NCI-H2081 treated with DMSO at 0.1 percent for 48 hours (cell line): ENCODE measurements around the gene NT5DC1.

ENCODE experiments used
- DNase-seq: peaks from one replicate; lab custom pipeline; 2025; lab: John Stamatoyannopoulos, UW

The NT5DC1 gene

DNA sequence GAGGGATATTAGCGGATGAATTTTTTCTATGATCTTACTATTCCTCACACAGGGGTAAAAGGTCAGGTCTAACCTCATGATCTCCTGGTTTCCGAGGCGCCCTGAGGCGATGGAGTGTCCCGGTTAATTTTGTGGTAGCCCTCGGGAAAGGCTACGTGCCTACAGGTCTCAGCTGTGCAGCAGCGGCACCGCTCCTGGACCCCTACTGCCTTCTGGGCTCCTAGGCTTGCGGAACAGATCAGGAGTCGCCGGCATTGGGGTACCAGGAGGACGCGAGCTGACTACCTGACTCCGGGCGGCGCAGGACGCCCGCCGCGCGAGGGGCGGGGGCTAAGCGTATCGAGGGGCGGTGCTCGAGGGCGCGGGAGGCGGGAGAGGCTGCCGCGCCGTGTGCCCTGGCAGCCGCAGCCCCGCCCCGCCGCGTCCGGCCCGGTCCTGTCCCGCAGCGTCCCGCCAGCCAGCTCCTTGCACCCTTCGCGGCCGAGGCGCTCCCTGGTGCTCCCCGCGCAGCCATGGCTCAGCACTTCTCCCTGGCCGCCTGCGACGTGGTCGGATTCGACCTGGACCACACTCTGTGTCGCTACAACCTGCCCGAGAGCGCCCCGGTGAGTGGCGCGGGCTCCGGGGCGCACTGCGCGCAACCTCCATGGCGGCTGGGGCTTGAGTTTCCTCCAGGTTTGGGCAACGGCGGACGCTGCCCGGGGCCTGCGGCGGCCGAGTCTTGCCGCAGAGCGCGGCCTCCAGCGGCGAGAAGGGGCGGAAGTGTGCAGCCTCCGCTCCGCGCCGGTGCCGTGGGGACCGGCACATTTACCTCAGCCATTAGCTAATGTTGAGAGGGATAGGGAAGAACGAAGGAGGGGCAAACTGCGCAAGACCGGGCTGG is at the start of gene NT5DC1:
TSS of gene NT5DC1 (plus strand) at position 435 of the 883 bp plus-strand sequence. CDS start at position 513, 78 bp downstream.
- no peak for DNase-seq

DNA sequence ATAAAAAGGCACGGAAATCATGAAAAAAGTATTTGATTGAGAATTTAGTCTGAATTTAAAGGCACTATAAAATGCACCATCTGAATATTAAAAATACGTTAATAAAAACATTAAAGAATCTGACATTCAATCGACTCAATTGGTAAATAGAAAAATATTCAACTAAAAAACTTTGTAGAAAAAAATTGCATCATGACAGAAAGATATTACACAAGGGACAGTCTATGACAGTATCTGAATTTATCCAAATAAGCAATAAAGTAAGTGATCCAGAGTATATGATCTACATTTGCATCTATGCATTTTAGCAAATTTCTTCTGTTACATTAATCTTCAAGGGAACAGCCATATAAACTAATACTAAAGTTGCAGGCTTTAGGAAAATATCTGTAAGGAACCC is 49.4 kb upstream of the NT5DC1 start:
- DNase-seq: no peak

DNA sequence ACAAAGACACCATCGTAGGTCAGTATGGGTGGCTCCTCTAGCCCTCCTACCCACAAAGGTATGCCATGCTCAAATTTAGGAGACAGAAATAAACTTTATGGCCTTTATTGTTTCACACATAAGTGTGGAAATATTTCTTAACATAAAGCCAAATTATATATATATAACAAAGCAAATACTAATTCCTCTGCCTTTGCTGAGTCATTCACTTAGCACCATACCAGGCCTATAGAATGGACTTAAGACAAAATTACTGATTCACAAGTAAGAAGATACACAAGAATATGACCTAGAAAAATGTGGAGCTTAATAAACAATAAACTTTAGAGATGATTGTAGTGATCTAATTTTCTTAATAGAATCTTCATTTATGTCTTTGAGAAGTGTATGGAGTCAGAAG is 45.1 kb upstream of the NT5DC1 start:
- DNase-seq: no peak

DNA sequence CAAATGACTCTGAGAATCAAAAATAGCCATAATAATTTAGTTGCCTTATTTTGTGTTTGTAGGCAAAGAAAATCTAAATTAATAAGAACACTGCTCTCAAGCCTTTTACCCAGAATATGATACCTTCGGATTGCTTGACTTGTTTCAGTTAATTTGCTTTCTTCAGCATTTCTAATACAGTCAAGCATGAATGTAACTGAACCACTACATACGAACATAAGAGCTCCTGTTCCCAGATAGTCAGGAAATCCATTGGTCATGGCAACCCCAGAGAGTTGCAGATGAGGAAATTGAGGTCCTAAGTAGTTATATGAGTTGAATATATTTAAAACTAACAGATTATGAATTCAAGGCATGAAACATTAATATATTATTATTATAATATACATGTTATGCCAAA is 42.9 kb upstream of the NT5DC1 start:
- DNase-seq: peak; percentile 16

DNA sequence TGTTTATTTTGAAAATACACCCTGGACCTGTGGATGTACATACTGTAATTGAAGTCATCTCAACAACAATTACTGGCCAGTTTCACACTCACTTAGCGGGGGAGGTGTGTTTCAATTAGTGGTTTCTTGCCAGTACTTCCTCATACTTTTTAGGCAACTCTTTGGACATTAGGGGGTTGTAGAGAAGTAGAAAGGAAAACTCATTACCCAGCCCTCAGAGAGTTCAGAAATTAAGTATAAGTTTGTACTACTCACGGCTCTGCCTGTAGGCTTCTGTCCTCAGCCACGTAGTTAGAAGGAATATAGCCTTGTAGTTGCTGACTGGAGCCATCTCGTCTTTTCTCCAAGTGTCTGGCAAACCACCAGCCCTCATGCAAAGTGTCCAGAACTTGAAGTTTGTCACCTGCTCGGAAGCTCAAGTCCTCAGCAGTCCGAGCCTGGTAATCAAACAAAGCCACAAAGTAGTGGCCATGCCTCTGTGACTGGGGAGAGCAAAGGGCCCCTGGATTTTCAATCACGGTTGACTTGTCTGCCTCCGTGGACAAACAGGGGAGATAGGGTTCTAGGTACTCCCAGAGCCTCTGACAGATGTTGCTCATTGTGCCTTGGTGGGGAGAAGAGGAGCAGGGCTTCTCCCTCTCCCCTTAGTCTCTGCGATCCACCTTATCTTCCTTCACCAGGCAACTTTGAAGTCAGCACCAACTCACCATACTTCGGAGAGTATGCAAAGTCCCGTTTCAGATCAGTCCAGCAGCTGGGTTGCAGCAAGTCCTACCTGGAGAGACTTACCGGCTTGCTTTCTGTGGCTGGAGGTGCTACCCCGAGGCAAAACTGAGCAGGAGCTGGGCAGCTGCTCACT is 40.7 kb upstream of the NT5DC1 start:
- no peak for DNase-seq

DNA sequence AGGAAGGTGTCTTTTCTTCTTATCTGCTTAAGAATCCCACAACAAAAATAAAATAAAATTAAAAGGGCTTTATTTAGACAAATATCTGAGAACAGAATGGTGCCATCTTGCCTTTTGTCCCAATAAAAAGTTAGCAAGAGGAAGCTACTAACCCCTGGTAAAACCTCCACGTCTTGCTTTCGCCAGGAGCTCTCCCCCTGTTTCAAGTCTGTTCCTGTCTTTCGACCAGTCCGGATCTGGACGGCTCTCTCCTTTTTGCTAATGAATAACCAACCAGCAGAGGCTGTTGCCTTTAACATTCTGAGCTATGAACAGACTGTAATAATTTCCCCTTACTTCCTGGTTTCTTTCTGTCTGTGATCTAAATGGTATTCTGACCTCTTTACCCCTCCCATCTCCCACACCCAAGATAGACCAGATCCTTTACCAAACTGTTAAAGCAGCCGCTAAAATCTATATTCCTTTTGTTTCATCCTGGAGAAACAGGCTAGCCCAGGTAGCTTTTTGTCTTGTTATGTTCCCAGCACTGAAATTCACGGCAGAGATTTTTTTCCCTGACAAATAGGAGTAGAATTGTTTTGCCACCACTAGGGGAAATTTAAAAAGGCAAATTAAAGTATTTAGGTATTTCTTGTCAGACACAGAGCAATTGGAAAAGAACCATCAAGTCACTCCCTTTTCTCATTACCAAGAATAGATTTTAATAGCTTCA is 39.9 kb upstream of the NT5DC1 start, which contains the start of gene FRK:
TSS of gene FRK (minus strand) at position 320 of the 712 bp plus-strand sequence. CDS start 580 bp downstream, outside the sequence.
- no peak for DNase-seq

DNA sequence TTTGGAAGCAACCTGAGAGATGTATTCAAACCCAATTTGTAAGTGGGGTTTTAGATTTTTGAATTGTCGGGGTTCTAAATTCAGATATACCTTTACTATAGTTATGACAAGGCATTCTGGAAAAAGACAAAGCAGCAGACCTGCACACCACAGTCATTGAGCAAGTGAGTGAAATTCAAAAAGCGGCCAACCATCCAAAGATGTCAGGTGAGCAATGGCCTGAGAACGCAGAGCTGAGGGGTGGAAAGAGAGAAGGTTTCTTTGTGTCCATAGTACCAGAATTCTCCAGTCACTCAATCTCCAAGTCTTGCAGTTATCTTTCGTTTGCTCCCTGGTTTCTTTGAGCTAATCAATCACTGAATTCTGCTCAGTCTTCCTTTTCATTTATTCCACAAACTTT is 38.2 kb upstream of the NT5DC1 start:
- DNase-seq: no peak

DNA sequence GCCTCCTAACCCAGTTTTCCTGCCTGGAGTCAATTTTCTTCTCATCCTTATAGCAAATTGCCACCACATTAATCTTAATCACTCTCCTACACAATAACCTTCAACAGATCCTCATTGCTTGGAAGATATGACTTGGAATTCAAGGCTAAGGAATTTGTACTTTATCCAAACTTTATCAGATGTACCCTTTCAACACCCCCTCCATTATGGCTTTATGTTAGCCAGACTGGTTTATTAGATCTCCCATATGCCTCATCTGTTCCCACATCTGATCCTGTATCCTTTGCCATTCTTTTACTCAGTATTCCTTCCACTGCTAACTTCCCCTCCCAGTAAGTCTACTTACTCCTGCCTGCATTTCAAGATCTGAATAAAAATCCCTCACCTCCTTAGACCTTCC is 36.0 kb upstream of the NT5DC1 start:
- no peak for DNase-seq

DNA sequence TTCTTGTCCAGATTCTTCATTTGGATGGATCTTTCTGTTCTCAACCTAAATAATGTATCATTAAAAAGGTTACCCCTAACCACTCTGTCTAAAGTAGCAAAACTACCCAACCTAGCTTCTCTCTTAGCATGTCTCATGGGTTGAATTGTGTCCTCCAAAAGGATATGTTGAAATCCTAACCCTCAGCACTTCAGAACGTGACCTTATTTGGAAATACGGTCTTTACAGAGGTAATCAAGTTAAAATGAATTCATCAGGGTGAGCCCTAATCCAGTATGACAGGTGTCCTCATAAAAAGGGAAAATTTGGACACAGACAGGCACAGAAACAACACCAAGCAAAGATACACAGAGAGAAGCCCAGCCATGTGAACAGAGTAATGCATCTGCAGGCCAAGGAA is 33.9 kb upstream of the NT5DC1 start:
- no peak for DNase-seq

DNA sequence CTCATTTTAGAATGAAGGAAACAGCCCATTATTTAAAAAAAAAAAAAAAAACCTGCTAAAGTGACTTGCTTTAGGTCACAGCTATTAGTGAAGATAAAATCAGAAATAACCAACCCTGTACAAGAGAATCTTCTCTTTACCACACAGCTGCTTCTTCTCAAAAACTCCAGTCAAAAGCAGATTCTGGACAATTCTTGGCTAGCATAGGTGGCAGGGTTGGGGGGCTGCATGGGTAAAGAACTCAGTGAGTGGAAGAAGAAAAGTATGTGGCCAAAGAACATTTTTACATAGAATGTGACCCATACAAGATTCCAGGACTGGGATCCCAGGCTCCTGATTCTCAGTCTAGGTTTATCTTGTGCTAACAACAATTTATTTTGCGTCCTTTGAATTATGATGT is 30.6 kb upstream of the NT5DC1 start:
- DNase-seq: no peak

DNA sequence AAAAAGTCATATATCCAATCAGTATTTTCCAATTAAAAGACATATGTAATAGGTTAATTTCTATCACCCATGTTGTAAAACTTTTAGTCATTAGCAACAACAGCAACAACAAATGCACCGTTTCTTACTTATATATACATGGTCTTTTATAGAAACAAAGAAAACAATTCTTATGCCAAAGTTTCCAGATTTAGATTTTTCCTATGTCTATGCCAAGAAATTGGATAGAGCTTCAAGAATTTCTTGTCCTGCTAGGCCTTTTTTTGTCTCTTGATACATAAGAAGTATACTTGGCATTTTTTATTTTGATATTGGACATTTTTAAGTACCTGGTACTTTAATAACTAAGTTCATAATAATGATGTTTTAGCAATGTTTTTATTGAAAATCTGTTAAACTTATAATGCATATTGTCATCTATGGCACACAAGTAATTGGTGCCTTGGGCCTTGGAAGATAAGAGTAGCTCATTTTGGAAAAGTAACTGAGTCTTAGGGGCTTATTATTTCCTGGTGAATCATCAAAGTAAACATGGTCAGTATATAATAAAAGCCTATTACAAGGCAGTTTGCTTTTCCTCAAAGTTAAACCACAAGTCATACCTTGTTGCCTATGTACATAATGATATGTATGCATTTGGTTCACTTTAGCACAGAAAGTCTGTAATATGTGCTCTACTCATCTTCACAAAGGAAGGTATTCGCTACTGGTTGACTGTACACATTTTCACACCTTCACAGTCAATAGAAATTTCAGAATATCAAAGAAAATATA is 29.9 kb upstream of the NT5DC1 start:
- no peak for DNase-seq

DNA sequence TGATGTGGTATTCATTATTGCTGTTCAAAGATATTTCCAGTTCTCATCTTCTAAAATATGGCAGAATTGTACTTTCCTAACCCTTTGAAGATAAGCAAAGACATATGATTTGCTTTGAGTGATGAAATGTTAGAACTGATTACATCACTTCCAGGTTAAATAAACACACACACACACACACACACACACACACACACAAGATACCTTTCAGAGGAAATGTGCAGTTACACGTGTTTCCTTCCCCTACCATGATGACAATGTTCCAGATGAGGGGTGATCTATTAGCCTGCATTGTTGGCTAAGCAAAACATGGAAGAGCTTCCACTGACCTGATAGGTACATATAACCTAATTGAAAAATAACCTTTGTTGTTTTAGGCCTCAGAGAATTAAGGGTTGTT is 28.3 kb upstream of the NT5DC1 start:
- no peak for DNase-seq

DNA sequence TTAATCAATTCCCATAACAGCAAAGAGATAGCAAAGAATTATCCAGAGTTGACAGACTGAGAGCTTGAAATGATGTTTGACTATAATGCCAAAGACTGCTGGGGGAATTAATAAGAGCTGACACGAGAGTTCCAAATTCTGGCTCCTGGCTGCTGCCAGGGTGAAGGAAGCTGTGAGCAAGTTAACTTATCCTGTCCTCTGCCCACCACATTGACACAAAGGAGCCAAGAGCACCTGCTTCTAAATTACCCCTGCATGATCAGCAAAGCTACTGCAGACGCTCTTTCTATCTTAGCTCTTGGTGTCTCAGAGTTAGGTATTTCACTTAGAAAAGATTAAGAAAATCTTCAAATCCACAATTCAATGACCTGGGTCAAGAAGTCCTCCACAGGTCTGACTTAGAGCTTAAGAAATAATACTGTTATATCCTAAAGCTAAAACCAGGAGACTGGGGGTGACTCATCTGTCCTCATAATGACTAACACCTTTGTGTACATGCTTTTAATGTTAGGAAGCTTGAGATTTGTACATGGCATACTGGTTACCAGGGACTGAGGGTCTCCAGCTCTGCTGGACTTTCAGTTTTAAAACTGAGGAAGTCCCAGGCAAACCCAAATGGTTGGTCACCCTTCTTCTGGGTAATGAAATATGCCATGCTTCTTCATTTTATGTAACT is 26.8 kb upstream of the NT5DC1 start:
- no peak for DNase-seq

DNA sequence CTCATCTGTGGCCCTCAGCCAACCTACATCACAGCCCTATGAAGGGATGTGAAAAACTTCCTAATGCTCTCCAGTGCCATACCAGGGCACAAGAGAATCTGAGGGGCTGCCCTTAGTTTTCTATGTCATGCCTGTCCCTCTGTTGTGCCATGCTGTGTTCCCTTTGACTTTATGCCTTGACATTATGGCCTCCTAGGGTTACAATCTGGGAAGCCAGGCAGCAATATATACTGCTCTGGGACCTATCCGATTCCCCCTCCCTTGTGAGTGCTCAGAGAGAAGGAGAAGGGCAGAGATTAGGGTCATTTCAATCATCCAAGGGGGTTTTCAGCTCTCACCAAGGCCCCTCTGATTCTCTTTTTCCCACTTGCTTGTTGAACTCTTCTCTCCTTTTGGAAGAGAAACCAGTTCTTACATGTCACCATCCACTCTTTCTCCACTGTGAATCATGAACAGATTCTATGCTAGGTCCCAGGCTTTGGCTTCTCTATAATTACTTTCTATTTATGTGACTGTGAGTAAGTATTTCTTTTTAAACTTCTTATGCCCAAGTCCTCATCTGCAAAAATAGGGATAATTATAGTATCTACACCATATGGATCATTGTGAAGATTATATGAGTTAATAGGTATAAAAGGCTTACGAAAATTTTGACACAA is 25.8 kb upstream of the NT5DC1 start:
- DNase-seq: no peak

DNA sequence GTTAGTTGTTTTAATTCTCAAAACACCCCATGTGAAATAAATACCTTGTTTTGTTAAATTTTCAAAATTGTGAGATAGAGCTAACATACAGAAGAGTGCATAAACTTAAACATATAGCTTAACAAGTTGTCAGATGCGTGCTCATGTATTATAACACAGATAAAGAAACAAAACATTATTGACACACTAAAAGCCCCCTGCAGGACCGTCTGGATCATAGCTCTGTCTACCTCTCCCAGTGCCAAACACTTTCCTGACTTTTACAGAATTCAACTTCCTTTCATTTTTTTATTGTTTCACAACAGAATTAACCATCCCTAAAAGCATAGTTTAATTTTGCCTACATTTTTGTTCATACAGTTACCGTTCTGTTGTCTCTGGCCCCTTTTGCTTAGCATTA is 22.1 kb upstream of the NT5DC1 start:
- DNase-seq: no peak

DNA sequence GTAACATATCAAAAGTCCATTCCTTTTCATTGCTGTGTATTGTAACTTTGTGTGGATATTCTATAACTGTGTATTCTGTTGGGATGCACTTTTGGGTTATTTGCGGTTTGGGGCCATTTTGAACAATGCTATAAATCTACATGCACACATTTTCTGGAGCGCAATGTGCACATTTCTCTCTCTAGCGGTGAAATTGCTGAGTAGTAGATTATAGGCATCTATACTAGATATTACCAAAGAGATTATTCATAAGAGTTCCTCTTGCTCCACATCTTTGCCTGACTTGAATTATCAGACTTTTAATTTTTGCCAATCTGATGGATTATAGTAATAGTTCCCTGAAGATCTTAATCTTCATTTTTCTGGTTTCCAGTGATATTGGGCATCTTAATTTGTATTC is 21.7 kb upstream of the NT5DC1 start:
- no peak for DNase-seq

DNA sequence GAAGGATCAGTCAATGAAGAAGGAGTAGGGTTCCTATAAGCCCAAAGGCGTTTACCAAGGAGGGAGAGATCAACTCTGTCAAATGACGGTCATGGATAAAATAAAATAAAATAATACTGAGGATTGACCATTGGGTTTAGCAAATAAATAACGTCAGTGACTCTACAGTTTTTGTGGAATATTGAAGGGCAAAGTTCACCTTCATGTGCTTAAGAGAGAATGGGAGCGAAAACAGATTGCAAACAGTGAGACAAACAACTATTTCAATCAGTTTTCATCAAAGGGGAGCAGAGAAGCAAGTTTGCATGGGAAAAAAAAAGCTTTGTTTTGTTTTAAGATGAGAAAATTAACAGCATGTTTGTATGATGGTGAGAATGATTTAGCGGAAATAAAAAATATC is 17.6 kb upstream of the NT5DC1 start:
- DNase-seq: no peak

DNA sequence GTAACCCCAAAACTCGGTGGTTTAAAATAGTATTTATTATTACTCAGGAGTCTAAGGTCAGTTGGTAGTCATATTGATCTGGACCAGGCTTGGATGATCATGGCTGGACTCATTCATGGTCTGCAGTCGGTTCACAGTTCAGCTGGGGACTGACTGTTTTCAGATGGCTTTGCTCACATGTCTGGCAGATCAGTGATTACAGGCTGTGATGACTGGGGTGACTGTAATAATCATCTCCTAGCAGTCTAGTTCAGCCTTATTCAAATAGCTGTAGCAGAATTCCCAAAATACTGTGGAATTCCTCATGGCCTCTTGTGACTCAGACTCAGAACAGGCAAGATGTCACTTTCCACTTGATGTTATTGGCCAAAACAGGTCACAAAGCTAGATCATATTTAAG is 16.4 kb upstream of the NT5DC1 start:
- DNase-seq: no peak

DNA sequence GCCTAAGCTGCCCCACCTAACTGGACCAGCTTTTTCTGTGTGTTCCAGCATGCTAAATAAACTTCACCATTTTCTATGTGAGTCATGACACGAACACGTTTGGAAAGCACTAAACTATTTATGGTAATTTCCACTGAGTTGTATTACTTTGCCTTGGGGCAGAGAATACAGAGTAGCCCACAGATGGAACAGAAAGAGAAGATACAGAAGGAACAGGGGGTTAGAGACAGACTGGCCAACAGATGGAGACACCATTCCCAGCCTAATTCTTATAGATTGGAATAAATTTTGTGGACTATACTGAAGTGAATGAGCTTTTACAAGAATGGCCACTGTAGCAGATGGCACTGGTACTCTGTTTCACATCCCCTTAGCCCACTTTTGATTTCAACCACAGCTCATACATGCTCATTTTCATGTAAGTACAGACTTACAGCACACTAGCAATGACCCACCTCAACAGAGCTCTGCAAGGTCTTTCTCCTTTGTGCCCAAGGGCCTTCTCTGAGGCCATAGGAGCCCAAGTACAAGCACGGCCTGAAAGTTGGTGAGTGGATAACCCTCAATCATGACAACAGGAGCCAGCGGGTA is 13.1 kb upstream of the NT5DC1 start:
- no peak for DNase-seq

DNA sequence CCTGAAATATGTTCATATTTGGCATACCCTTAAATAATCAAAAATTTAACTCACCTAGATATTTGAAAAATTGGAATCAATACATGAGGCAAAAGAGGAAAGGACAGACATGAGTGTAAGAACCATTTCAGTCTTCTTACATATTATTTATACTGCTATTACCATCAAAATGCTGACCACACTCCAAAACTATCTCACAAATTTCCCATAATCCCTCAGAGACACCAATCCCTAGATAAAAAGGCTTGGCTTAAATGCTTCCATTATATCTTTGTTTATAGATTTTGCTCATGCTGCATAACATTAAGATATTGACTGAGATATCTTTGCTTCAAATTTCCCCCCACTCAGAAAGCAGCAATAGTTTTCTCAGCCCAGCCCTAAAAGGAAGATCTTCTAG is 11.7 kb upstream of the NT5DC1 start:
- no peak for DNase-seq
